Astrocyte of the cerebellum (primary cell): Measurements from ENCODE around the gene SLC15A1.

Source experiments
- DNase-seq: peaks from one replicate; pipeline ENCODE4 v3.0.0-alpha.2; 2011; ENCODE audit warnings: low read depth
- H3K4me3 ChIP-seq: 2 replicates; pipeline ENCODE4 v1.5.1; 2011; ENCODE audit warnings: mild to moderate bottlenecking, low read depth, low read length, moderate library complexity
- in situ Hi-C: cut with HindIII; loops from 2 replicates; pipeline ENCODE4 v1.10.0; 2017; ENCODE audit warnings: low sequenced_read_pairs
- TF ChIP-seq, protein P1 (sequence below): IDR thresholded peaks from 2 replicates; pipeline ENCODE4 v1.5.1; 2012; ENCODE audit warnings: low read length, low read depth, moderate library complexity, mild to moderate bottlenecking; ENCODE audit errors: missing control alignments

The SLC15A1 gene

DNA sequence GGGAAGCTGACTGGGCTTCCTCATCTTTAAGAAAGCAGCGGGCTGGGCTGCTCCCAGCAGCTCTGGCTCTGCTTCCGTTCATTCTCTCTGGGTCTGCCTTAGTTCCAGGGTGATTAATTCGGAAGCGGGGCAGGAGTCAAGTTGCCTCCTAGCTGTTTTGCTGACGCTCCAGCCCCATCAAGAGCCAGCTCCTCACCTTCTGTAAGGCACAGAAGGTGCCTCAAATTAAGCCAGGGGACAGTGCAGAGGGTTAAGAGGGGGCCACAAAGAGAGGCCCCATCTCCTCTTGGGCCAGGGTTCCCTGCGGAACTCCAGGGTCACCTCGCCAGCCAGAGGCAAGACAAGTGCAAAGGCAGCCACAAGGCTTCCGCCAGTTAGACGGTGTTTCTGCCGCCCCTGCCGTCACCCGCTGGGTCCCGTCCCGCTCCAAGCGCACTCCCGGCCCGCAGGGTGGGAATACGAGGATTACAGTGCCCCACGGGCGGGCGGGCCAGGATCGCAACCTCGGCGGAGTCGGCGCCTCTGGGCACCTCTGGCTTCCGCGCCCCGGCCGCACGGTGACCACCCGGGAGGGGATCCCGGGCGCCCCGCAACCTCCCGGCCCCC, 508 bp downstream of the SLC15A1 start:
- H3K4me3 ChIP-seq = peak overlapping the region; percentile 29
- DNase-seq = no peak
- in situ Hi-C loops = no loop called here
- TF ChIP-seq, protein P1, sequence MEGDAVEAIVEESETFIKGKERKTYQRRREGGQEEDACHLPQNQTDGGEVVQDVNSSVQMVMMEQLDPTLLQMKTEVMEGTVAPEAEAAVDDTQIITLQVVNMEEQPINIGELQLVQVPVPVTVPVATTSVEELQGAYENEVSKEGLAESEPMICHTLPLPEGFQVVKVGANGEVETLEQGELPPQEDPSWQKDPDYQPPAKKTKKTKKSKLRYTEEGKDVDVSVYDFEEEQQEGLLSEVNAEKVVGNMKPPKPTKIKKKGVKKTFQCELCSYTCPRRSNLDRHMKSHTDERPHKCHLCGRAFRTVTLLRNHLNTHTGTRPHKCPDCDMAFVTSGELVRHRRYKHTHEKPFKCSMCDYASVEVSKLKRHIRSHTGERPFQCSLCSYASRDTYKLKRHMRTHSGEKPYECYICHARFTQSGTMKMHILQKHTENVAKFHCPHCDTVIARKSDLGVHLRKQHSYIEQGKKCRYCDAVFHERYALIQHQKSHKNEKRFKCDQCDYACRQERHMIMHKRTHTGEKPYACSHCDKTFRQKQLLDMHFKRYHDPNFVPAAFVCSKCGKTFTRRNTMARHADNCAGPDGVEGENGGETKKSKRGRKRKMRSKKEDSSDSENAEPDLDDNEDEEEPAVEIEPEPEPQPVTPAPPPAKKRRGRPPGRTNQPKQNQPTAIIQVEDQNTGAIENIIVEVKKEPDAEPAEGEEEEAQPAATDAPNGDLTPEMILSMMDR = no peak

DNA sequence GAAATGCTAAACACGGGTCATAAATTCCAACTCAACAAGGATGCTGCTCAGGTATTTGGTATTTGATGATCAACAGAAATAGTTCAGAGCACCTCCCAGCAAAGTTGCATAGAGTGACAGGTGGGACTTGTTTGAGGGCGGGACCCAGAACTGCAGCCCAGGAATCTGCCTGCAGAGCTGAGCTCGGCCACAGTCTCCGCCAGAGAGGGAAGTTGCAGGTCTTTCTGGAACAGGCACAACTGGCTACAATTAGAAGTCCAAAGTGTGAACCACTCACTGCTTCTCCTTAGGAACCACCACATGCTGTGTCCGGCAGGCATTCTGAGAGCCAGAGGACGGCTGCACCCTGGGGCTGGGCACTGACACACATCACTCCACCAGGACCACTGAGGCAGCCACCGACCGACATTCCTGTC, 1.1 kb downstream of the SLC15A1 start:
- no peak for DNase-seq
- TF ChIP-seq, protein P1 = no peak
- peak overlapping the region; percentile 29 for H3K4me3 ChIP-seq
- in situ Hi-C loops = no loop called here

DNA sequence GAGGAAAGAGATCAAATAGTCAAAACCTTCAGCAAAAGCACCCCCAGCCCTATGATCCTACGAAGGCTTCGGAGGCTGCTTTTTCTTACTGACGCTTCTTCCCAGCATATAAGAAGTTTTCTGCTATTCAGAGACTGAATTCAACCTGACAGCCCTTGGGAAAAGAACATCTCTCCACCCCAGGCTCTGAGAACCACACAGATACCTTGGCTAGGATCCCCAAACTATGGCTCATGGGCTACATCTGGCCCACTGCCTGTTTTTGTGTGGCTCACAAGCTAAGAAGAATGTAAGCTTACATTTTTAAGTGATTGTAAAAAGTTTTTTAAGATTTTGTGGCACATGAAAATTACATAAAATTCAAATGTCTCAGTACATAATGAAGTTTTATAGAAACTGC, 3.0 kb downstream of the SLC15A1 start:
- TF ChIP-seq, protein P1 = no peak
- H3K4me3 ChIP-seq = no peak overlapping the region
- DNase-seq = peak; percentile 80
- in situ Hi-C loops = no loop called here

DNA sequence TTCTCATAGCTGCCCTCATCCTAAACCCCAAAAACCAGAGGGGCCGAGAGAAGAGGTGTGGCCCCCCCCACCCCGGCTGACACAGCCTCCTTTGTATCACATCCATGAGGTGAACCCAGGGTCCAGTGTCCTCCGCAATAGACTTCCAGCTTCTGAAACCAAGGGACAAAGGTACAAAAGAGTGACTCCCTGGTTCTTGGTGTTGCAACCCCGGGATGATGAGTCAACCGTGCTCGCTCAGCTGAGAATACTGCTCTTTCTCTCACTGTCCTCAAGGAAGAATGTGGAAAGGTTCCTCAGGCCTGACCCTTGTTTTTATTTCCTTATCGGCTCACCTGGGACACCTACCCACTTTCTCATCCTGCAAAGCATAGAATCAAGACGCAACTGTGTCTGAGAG, 5.5 kb downstream of the SLC15A1 start:
- in situ Hi-C loops = no loop called here
- no peak overlapping the region for H3K4me3 ChIP-seq
- TF ChIP-seq, protein P1 = no peak
- DNase-seq = no peak

DNA sequence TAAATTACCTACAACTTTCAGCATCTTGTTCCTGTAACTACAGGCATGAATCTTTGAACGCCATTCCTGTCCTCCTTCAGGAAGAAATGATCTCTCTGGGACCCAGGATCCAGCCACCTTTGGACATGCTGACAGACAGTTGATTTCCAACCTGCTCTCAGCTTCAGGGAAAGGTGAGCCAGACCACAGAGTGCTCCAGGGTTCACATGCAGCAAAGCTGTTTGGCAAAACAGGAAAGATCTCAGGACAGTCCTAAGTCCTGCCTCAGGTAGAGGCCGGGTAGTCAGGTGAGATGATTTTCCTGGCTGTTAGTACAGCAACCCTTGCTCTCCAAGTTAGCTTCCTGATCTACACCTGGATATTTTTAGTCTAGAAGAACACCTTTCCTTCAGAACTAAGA, 9.1 kb downstream of the SLC15A1 start:
- in situ Hi-C loops = no loop called here
- TF ChIP-seq, protein P1 = no peak
- DNase-seq = no peak
- no peak overlapping the region for H3K4me3 ChIP-seq

DNA sequence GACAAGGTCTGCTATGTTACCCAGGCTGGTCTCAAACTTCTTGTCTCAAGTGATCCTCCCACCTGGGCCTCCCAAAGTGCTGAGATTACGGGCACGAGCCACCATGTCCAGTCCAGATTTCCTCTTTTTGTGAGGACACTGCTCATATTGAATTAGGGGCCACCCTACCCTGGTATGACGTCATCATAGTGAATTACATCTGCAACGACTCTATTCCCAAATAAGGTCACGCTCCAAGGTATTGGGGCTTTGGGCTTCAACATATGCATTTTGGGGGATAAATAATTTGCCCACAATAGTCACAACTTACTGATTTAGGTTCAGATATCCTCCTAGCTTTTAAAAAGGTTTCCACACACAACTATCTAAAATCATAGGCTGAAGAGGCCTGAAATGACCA, 9.5 kb downstream of the SLC15A1 start:
- no peak for DNase-seq
- no peak overlapping the region for H3K4me3 ChIP-seq
- in situ Hi-C loops = no loop called here
- TF ChIP-seq, protein P1 = no peak
